ENCODE measurements around the gene KIRREL1.

KIRREL1 gene

GRCh38 chr1:158100498-158100897, 107.1 kb downstream of the KIRREL1 start:
- Histone ChIP-seq H3K9me3 (ENCODE audit: insufficient read depth, low read length) (no peaks in the 10 kb centered on the region), H3K4me3 (ENCODE audit: insufficient read length, low read depth) (no peak overlapping the region), H3K36me3 (ENCODE audit: insufficient read depth, insufficient read length, low read length) (peaks cover 30% of the 10 kb centered on the region), H3K9ac (ENCODE audit: insufficient read length, low read depth) (no peak overlapping the region), H3K27me3 (ENCODE audit: insufficient read depth, insufficient read length) (no peaks in the 10 kb centered on the region), H3K4me1 (ENCODE audit: insufficient read depth, insufficient read length) (peaks cover 36% of the 10 kb centered on the region)
- no peak for TF ChIP-seq ZNF274 (IDR thresholded peaks at IDR 0.05; ENCODE audit: low read depth, low read length)
- TF ChIP-seq YY1 (IDR thresholded peaks at IDR 0.05; ENCODE audit: insufficient read depth, insufficient read length) = no peak
- no peak for DNase-seq (ENCODE audit: low read depth, low spot score)

DNA sequence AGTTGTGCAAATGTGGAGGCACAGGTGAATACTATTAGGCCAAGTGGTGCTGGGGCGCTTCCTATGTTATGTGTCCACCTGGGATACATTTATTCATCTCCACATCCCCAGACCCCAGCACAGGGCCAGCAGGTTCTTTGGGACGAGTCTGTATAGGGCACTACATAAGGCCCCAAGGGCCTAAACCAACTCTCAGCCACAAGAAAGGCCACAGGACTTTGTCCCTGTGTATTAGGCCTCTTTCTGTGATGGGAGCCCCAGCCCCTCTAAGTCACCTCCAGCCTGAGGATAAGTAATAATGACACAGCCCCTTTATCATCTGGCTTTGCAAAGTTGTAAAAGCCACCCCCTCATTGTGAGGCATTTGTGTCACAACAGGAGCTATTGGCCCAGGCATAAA, 108.0 kb downstream of the KIRREL1 start:
- DNase-seq (ENCODE audit: low read depth, low spot score) = no peak
- no peak overlapping the region for H3K9ac ChIP-seq (ENCODE audit: insufficient read length, low read depth)
- peaks cover 36% of the 10 kb centered on the region for H3K4me1 ChIP-seq (ENCODE audit: insufficient read depth, insufficient read length)

GRCh38 chr1:158101927-158102326, 108.5 kb downstream of the KIRREL1 start:
- no peak for DNase-seq (ENCODE audit: low read depth, low spot score)
- TF ChIP-seq SUZ12 (IDR thresholded peaks at IDR 0.05; ENCODE audit: extremely low read depth, insufficient read depth, insufficient read length) = no peak
- TF ChIP-seq ZNF274 (IDR thresholded peaks at IDR 0.05; ENCODE audit: low read depth, low read length) = no peak
- TF ChIP-seq YY1 (IDR thresholded peaks at IDR 0.05; ENCODE audit: insufficient read depth, insufficient read length) = no peak
- Histone ChIP-seq H3K4me1 (ENCODE audit: insufficient read depth, insufficient read length) (peaks cover 39% of the 10 kb centered on the region), H3K9me3 (ENCODE audit: insufficient read depth, low read length) (no peaks in the 10 kb centered on the region), H3K9ac (ENCODE audit: insufficient read length, low read depth) (no peak overlapping the region), H3K27me3 (ENCODE audit: insufficient read depth, insufficient read length) (no peaks in the 10 kb centered on the region), H3K4me3 (ENCODE audit: insufficient read length, low read depth) (no peak overlapping the region), H3K36me3 (ENCODE audit: insufficient read depth, insufficient read length, low read length) (peaks cover 16% of the 10 kb centered on the region)

More for the DNA sequence above, 108.0 kb downstream of the KIRREL1 start:
- H3K36me3 ChIP-seq (ENCODE audit: insufficient read depth, insufficient read length, low read length) = peaks cover 21% of the 10 kb centered on the region
- no peaks in the 10 kb centered on the region for H3K27me3 ChIP-seq (ENCODE audit: insufficient read depth, insufficient read length)
- TF ChIP-seq SUZ12 (IDR thresholded peaks at IDR 0.05; ENCODE audit: extremely low read depth, insufficient read depth, insufficient read length) = no peak
- no peak for TF ChIP-seq ZNF274 (IDR thresholded peaks at IDR 0.05; ENCODE audit: low read depth, low read length)
- no peak for TF ChIP-seq YY1 (IDR thresholded peaks at IDR 0.05; ENCODE audit: insufficient read depth, insufficient read length)
- H3K4me3 ChIP-seq (ENCODE audit: insufficient read length, low read depth) = no peak overlapping the region
- no peaks in the 10 kb centered on the region for H3K9me3 ChIP-seq (ENCODE audit: insufficient read depth, low read length)

- Histone ChIP-seq H3K36me3 (ENCODE audit: insufficient read depth, insufficient read length, low read length) (peaks cover 7% of the 10 kb centered on the region), H3K9ac (ENCODE audit: insufficient read length, low read depth) (no peak overlapping the region), H3K4me3 (ENCODE audit: insufficient read length, low read depth) (no peak overlapping the region), H3K27me3 (ENCODE audit: insufficient read depth, insufficient read length) (no peaks in the 10 kb centered on the region), H3K9me3 (ENCODE audit: insufficient read depth, low read length) (no peaks in the 10 kb centered on the region), H3K4me1 (ENCODE audit: insufficient read depth, insufficient read length) (peaks cover 35% of the 10 kb centered on the region)
- DNase-seq (ENCODE audit: low read depth, low spot score) = peak; percentile 75
- TF ChIP-seq ZNF274 (IDR thresholded peaks at IDR 0.05; ENCODE audit: low read depth, low read length) = no peak
- TF ChIP-seq YY1 (IDR thresholded peaks at IDR 0.05; ENCODE audit: insufficient read depth, insufficient read length) = no peak
- TF ChIP-seq SUZ12 (IDR thresholded peaks at IDR 0.05; ENCODE audit: extremely low read depth, insufficient read depth, insufficient read length) = no peak
These were observed 109.6 kb downstream of the KIRREL1 start for GRCh38 chr1:158102881-158103674.

GRCh38 chr1:158103861-158104522, 110.5 kb downstream of the KIRREL1 start:
- Histone ChIP-seq H3K9me3 (ENCODE audit: insufficient read depth, low read length) (peaks cover 4% of the 10 kb centered on the region; the same call in 1 of the 2 replicates), H3K9ac (ENCODE audit: insufficient read length, low read depth) (no peak overlapping the region), H3K36me3 (ENCODE audit: insufficient read depth, insufficient read length, low read length) (no peaks in the 10 kb centered on the region), H3K4me1 (ENCODE audit: insufficient read depth, insufficient read length) (peaks cover 27% of the 10 kb centered on the region), H3K4me3 (ENCODE audit: insufficient read length, low read depth) (no peak overlapping the region), H3K27me3 (ENCODE audit: insufficient read depth, insufficient read length) (no peaks in the 10 kb centered on the region)
- no peak for TF ChIP-seq SUZ12 (IDR thresholded peaks at IDR 0.05; ENCODE audit: extremely low read depth, insufficient read depth, insufficient read length)
- no peak for TF ChIP-seq YY1 (IDR thresholded peaks at IDR 0.05; ENCODE audit: insufficient read depth, insufficient read length)
- TF ChIP-seq ZNF274 (IDR thresholded peaks at IDR 0.05; ENCODE audit: low read depth, low read length) = no peak
- DNase-seq (ENCODE audit: low read depth, low spot score) = peak; percentile 69

DNA sequence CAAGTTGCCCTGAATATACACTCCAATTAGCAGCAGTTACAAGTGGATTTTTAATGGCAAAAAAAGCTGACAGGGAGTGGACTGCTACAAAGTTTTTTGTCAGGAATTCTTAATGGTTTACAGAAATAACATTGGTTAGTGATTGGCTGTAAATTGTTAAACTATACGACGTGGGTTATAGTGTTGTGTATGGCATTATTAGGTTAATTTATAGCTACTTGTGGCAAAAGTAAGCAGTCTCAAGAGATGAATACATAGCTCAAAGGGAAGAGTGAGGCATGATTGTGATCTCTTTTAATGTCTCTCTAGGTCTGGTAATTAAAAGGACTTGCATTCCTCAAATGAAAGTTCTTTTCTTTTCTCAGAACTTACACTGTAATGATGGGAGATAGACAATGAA, 111.4 kb downstream of the KIRREL1 start:
- H3K36me3 ChIP-seq (ENCODE audit: insufficient read depth, insufficient read length, low read length) = no peaks in the 10 kb centered on the region
- no peak overlapping the region for H3K4me3 ChIP-seq (ENCODE audit: insufficient read length, low read depth)
- H3K9ac ChIP-seq (ENCODE audit: insufficient read length, low read depth) = no peak overlapping the region
- TF ChIP-seq YY1 (IDR thresholded peaks at IDR 0.05; ENCODE audit: insufficient read depth, insufficient read length) (no peak), ZNF274 (IDR thresholded peaks at IDR 0.05; ENCODE audit: low read depth, low read length) (no peak), SUZ12 (IDR thresholded peaks at IDR 0.05; ENCODE audit: extremely low read depth, insufficient read depth, insufficient read length) (no peak)
- no peaks in the 10 kb centered on the region for H3K27me3 ChIP-seq (ENCODE audit: insufficient read depth, insufficient read length)
- peaks cover 13% of the 10 kb centered on the region for H3K9me3 ChIP-seq (ENCODE audit: insufficient read depth, low read length)
- no peak for DNase-seq (ENCODE audit: low read depth, low spot score)
- H3K4me1 ChIP-seq (ENCODE audit: insufficient read depth, insufficient read length) = peaks cover 24% of the 10 kb centered on the region

- Histone ChIP-seq H3K4me1 (ENCODE audit: insufficient read depth, insufficient read length) (peaks cover 24% of the 10 kb centered on the region), H3K27me3 (ENCODE audit: insufficient read depth, insufficient read length) (no peaks in the 10 kb centered on the region), H3K36me3 (ENCODE audit: insufficient read depth, insufficient read length, low read length) (no peaks in the 10 kb centered on the region), H3K9ac (ENCODE audit: insufficient read length, low read depth) (peak overlapping the region; percentile 57), H3K9me3 (ENCODE audit: insufficient read depth, low read length) (peaks cover 16% of the 10 kb centered on the region), H3K4me3 (ENCODE audit: insufficient read length, low read depth) (no peak overlapping the region)
- TF ChIP-seq SUZ12 (IDR thresholded peaks at IDR 0.05; ENCODE audit: extremely low read depth, insufficient read depth, insufficient read length) (no peak), YY1 (IDR thresholded peaks at IDR 0.05; ENCODE audit: insufficient read depth, insufficient read length) (no peak), ZNF274 (IDR thresholded peaks at IDR 0.05; ENCODE audit: low read depth, low read length) (no peak)
- no peak for DNase-seq (ENCODE audit: low read depth, low spot score)
These were observed 112.1 kb downstream of the KIRREL1 start for GRCh38 chr1:158105352-158106095.

Data from NT2/D1 (cell line).